PC-9 (cell line): ENCODE measurements around the gene PODXL2.

Experiments
- CTCF ChIP-seq: fragments of 200-600 bp; sonication (generic); conservative IDR thresholded peaks from 2 replicates; pipeline ENCODE4 v1.6.1; 2017; ENCODE audit warnings: mixed run types, antibody characterized with exemption, mild to moderate bottlenecking, moderate library complexity
- EZH2 ChIP-seq: fragments of 200-600 bp; sonication (generic); IDR thresholded peaks from 2 replicates; pipeline ENCODE4 v1.8.0; 2017; ENCODE audit warnings: antibody characterized with exemption, low read depth

- no peak for TF ChIP-seq EZH2
- no peak for TF ChIP-seq CTCF
Observed at GRCh38 chr3:127676456-127676855, 47.5 kb downstream of the PODXL2 start.
